DMS53 (cell line): ENCODE measurements around the gene HIPK2.
A peak's percentile ranks its signal among the peaks of the same experiment; 100 is the strongest.

ENCODE experiments used
- DNase-seq: peaks from one replicate; lab custom pipeline; 2025; lab: John Stamatoyannopoulos, UW

HIPK2 gene

DNA sequence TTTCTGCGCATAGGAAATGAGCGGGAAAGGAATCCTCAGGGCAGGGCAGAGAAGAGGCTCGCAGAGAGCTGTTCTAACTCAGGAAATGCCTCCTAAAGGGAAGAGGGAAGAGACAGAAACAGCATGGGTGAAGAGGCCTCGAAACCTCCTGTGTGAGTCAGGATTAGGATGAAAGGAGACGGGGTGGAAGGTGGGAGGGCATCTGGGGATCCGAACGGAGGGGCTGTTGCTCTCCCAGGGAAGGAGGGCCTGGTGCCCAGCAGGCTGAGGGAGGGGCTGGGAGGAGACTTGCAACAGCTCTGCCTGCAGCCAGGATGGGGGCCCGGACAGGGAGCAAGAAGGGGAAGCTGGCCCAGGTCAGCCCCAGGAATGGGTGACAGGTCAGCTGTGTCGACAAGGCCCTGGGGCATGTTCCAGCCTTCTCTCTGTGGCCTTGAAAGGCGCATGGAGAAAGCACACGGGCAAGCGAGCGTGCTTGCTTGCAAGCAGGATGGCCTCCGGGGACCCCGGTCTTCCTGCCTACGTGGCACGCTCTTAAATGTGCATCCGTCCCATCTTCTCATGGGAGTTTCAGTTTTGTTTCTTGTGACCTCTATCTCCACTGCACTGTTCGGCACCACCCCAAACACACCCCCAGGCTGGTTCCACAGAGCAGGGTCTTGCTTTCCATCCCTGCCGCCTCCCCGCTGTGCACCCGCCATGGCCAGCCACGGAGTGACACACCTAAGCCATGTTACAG, 63.5 kb downstream of the HIPK2 start:
- no peak for DNase-seq

GRCh38 chr7:139713526-139714162, 64.2 kb downstream of the HIPK2 start:
- no peak for DNase-seq

DNA sequence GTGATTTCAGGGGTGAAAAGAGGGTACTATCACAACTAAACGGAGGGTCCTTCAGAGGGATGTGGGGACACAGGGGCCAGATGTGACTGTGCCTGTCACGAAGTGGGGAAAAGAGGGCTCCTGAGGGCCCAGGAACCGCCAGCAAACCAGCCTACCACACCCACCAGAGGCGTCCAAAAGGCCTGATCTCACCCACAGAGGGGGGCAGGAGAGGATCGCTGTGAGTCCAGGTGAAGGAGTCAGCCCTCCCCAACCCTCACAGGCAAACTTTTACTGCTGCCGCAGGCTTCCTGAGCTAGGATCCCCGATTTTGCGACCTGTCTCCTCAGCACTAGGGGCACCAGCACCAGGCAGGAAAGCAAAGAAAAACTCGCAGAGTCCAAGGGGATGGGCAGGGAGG, 64.7 kb downstream of the HIPK2 start:
- DNase-seq = no peak

GRCh38 chr7:139711991-139712743, 65.6 kb downstream of the HIPK2 start:
- DNase-seq = no peak

- DNase-seq = no peak
Measured at GRCh38 chr7:139710036-139710435, 67.8 kb downstream of the HIPK2 start.

- no peak for DNase-seq
Measured at GRCh38 chr7:139709485-139709884, 68.3 kb downstream of the HIPK2 start.

- DNase-seq = no peak
Measured at GRCh38 chr7:139708541-139708940, 69.3 kb downstream of the HIPK2 start.

DNA sequence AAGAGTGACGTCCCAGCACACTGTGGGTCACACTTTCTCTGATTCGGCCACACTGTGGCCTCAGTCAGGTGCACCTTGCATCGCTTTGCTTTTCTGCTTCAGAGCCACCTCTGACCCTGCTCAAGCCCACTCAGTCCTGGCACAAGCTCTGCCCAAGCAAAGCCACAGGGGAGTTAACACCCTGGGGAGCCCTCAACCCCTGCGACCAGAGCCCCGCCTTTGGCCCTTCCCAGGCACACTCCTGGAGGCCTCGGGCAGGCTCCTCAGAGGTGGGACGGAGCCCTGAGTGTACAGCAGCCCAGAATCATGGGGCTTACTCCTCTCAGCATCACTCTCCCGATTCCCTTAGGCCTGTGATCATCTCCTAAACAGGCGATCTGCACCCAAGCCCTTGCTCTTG, 71.0 kb downstream of the HIPK2 start:
- no peak for DNase-seq

- DNase-seq = no peak
Measured at GRCh38 chr7:139704308-139704879, 73.4 kb downstream of the HIPK2 start.

DNA sequence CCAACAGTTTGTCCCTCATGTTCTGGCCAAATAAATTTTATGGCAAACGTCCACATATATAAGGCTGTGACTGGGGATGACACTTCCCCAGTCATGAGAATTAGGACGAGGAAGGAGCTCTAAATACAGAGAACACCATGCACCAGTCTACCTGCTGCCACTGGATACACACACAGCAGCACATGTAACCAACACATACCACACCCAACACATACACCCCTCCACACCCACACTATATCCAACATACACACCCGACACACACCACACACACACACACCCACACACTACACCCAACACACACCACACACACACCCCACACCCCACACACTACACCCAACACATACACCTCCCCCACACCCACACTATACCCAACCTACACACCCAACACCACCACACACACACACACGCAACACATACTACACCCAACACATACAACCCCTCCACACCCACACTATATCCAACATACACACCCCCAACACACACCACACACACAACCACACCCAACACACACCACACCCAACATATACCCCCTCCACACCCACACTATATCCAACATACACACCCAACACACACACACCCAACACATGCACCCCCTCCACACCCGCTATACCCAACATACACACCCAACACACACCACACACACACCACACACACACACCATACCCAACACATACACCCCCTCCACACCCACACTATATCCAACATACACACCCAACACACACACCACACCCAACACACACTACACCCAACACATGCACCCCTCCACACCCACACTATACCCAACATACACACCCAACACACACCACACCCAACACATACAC, 74.1 kb downstream of the HIPK2 start:
- no peak for DNase-seq

GRCh38 chr7:139702811-139703486, 74.8 kb downstream of the HIPK2 start:
- no peak for DNase-seq

DNA sequence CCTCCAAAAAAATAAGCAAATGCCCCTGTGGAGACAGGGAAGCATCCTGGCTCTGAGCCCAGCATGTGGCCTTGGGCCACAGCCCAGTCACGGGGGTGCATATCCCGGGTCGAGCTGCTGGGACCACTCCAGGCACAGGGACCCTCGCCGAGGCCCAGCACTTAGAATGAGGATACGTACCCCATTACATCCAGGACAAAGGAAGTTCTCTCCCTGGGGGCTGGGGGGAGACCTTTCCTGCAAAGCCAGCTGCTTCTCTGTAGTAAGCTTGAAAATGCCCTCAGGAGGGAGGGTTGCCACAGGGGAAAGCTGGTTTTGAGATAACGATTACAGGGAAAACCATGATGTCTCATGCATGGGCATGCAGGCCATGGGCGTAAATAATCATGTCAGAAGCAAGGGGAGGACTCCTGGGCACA, 75.5 kb downstream of the HIPK2 start:
- DNase-seq = no peak

DNA sequence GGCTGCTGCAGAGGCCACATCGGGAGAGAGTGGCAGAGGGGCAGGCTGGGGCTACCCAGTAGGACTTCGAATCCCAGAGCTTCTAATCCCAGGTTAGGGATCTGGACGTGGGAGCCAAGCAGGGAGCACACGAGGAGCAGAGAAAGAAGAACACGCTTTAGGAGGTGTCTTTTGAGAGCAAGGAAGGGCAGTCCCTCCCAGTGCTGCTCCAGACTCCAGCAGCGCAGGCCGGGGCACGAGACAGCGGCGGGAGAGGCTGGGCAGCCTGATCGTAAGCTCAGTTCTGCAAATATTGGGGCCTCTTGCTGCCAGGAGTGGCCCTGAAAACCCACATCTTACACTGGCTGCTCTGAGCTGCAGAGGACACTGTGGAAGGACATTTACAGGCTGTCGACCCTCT, 75.9 kb downstream of the HIPK2 start:
- no peak for DNase-seq

DNA sequence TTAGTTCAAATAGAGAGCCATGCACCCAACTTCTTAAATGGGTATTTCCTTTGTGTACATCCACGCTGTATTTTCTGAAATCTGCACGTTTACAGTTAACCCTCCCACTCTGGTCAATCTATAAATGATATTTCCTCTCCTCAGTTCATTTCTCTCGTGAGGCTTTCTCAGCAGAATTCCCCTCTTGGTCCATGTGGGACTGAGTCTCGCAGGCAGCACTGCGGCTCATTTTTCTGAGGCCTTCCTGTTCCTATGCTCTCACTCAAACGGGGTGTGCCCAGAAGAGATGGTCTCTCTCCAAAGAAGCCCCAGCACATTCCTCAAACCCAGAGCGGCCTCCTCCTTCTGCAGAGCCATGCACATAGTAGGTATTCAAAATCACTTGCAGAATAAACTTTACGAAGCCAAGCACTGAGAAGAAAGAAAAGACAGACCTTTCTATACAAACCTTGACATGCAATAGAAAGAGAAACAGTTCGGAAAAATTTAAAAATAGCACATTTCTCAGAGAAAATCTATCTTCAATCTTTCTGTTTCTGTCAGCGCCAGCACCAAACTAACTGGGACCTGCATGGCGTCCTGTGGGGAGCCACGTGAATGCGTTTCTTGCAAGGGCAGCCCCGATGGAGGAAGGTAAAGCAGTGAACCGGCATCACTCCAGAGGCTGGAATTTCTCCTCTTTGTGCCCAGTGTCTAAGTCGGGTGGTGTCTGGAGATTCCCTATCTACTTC, 77.1 kb downstream of the HIPK2 start:
- no peak for DNase-seq

- peak; percentile 82 for DNase-seq
Measured at GRCh38 chr7:139699640-139700504, 77.9 kb downstream of the HIPK2 start.

DNA sequence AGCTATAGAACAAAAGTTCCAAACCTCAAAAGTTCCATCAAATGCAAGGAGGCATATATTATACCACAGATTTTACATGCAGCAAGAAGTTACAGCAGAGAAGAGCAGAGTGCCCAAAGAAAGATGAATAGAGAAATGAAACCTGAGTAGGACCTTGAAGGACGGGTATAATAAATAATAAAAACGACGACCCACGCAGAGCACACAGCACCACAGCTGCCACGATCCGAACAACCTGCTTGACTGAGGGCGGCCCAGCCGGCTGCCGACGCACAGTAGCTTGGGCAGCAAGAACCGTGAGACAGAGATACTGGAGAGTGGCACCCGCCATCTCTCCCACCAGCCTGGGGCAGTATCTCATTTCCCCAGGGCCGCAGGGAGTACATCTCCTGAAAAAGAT, 79.0 kb downstream of the HIPK2 start:
- DNase-seq = no peak

- DNase-seq = no peak
Measured at GRCh38 chr7:139698278-139698677, 79.5 kb downstream of the HIPK2 start.

GRCh38 chr7:139697056-139697455, 80.7 kb downstream of the HIPK2 start:
- peak; percentile 88 for DNase-seq

- DNase-seq = peak; percentile 36
Measured at GRCh38 chr7:139696552-139696951, 81.2 kb downstream of the HIPK2 start.

- DNase-seq = no peak
Measured at GRCh38 chr7:139695588-139695987, 82.2 kb downstream of the HIPK2 start.
